Panc1 (cell line): Measurements from ENCODE around the gene PUDP.

ENCODE experiments used
- CTCF ChIP-seq: fragments of 450-650 bp; IDR thresholded peaks from 2 replicates; pipeline ENCODE4 v1.5.1; 2017; ENCODE audit warnings: mild to moderate bottlenecking
- POLR2AphosphoS5 ChIP-seq: IDR thresholded peaks from 2 replicates; pipeline ENCODE4 v1.6.1; 2012; ENCODE audit warnings: mild to moderate bottlenecking, low read depth, low read length, moderate library complexity
- REST ChIP-seq, 2 experiments: IDR thresholded peaks; 2 replicates each; pipeline ENCODE4 v1.6.1; 2011 to 2012; ENCODE audit warnings: low read depth in 2 of 2, control low read depth in 1 of 2, low read length in 1 of 2, mild to moderate bottlenecking in 1 of 2, moderate library complexity in 1 of 2; ENCODE audit not compliant: insufficient read depth in 1 of 2
- SIN3A ChIP-seq: IDR thresholded peaks from 2 replicates; pipeline ENCODE4 v1.6.1; 2012; ENCODE audit warnings: low read depth, mild to moderate bottlenecking, low read length, moderate library complexity, borderline replicate concordance; ENCODE audit not compliant: insufficient read depth
- TCF7L2 ChIP-seq: IDR thresholded peaks from 2 replicates; pipeline ENCODE4 v1.6.1; 2011; ENCODE audit warnings: mild to moderate bottlenecking, low read depth, low read length, inconsistent platforms

GRCh38 chrX:7117587-7117986 lies 30.4 kb downstream of the PUDP start:
- TF ChIP-seq CTCF, result no peak
- no peak for TF ChIP-seq SIN3A
- TF ChIP-seq TCF7L2, result no peak
- no peak for TF ChIP-seq REST (IDR thresholded peaks at IDR 0.05; ENCODE audit: insufficient read depth in 1 of 2, low read depth in 2 of 2, low read length in 1 of 2)
- TF ChIP-seq POLR2AphosphoS5, result no peak
